ENCODE data around the gene GPANK1. TPM values are rescaled to one million over a fixed set of nuclear protein-coding genes. Genes with fewer than 3 reads are reported as not detected.

The GPANK1 gene
- total and polyA plus RNA-seq, 2 donors from 2014 or later: 17.7 to 28.6 TPM

GRCh38 chr6:31681135-31681671 is 16.4 kb upstream of the GPANK1 start:
- H3K27me3 ChIP-seq (ENCODE audit: control insufficient read depth, insufficient read depth, low read length): no peaks in the 10 kb centered on the region
- H3K9ac ChIP-seq (ENCODE audit: low read length in 3 of 3): peak overlapping the region; percentile 51 to 81 (median 57)
- DNase-seq: peak; percentile 73 to 93 (median 84)
- H3K4me3 ChIP-seq (ENCODE audit: low read length in 3 of 3): peak overlapping the region; percentile 61 to 76 (median 71)
- FAIRE-seq: no peak
- H3K27ac ChIP-seq (ENCODE audit: low read depth in 2 of 2, low read length in 2 of 2): peak overlapping the region; percentile 76
- peak; percentile 4 for TF ChIP-seq CTCF (IDR thresholded peaks at IDR 0.05; ENCODE audit: borderline replicate concordance, extremely low read depth, insufficient read depth)
- H3K36me3 ChIP-seq (ENCODE audit: control insufficient read depth in 2 of 3, insufficient read depth in 3 of 3, low read length in 3 of 3): no peaks in the 10 kb centered on the region
- intact Hi-C loops (cut with DNase I): no loop called here
- H3K4me1 ChIP-seq (ENCODE audit: control insufficient read depth in 2 of 3, insufficient read depth in 2 of 3, low read depth in 1 of 3, low read length in 3 of 3): peaks cover 3 to 8% (median 4%) of the 10 kb centered on the region in 3 donors
- H3K9me3 ChIP-seq (ENCODE audit: control insufficient read depth in 2 of 3, insufficient read depth in 1 of 3, low read length in 3 of 3): no peaks in the 10 kb centered on the region

GRCh38 chr6:31680226-31681134 is 15.7 kb upstream of the GPANK1 start, which contains the start of gene LY6G5C:
Gene LY6G5C, minus strand, starts transcription at chr6:31681067. Its CDS starts 694 bp downstream, at chr6:31680373.
- H3K4me1 ChIP-seq (ENCODE audit: control insufficient read depth in 2 of 3, insufficient read depth in 2 of 3, low read depth in 1 of 3, low read length in 3 of 3): peaks cover 3 to 8% (median 4%) of the 10 kb centered on the region in 3 donors
- peak within 1 kb of the TSS; percentile 61 to 76 (median 71) for H3K4me3 ChIP-seq (ENCODE audit: low read length in 3 of 3)
- H3K9me3 ChIP-seq (ENCODE audit: control insufficient read depth in 2 of 3, insufficient read depth in 1 of 3, low read length in 3 of 3): no peaks in the 10 kb centered on the region
- peak; percentile 83 for TF ChIP-seq CTCF (IDR thresholded peaks at IDR 0.05; ENCODE audit: borderline replicate concordance, extremely low read depth, insufficient read depth)
- peak within 1 kb of the TSS; percentile 51 to 81 (median 57) for H3K9ac ChIP-seq (ENCODE audit: low read length in 3 of 3)
- DNase-seq: peak; percentile 91 to 95 (median 93)
- H3K27me3 ChIP-seq (ENCODE audit: control insufficient read depth, insufficient read depth, low read length): no peaks in the 10 kb centered on the region
- intact Hi-C loops (cut with DNase I): no loop called here
- FAIRE-seq: no peak
- H3K36me3 ChIP-seq (ENCODE audit: control insufficient read depth in 2 of 3, insufficient read depth in 3 of 3, low read length in 3 of 3): no peaks in the 10 kb centered on the region
- peak within 1 kb of the TSS; percentile 76 for H3K27ac ChIP-seq (ENCODE audit: low read depth in 2 of 2, low read length in 2 of 2)

GRCh38 chr6:31677955-31678354 is 13.2 kb upstream of the GPANK1 start:
- DNase-seq: no peak
- Histone ChIP-seq H3K4me1 (ENCODE audit: control insufficient read depth in 2 of 3, insufficient read depth in 2 of 3, low read depth in 1 of 3, low read length in 3 of 3) (peaks cover 3 to 6% (median 4%) of the 10 kb centered on the region in 3 donors), H3K9me3 (ENCODE audit: control insufficient read depth in 2 of 3, insufficient read depth in 1 of 3, low read length in 3 of 3) (no peaks in the 10 kb centered on the region), H3K27ac (ENCODE audit: low read depth in 2 of 2, low read length in 2 of 2) (no peak overlapping the region), H3K36me3 (ENCODE audit: control insufficient read depth in 2 of 3, insufficient read depth in 3 of 3, low read length in 3 of 3) (peaks cover 0 to 2% (median 0%) of the 10 kb centered on the region in 3 donors), H3K27me3 (ENCODE audit: control insufficient read depth, insufficient read depth, low read length) (no peaks in the 10 kb centered on the region), H3K4me3 (ENCODE audit: low read length in 3 of 3) (no peak overlapping the region), H3K9ac (ENCODE audit: low read length in 3 of 3) (no peak overlapping the region)
- no peak for TF ChIP-seq CTCF (IDR thresholded peaks at IDR 0.05; ENCODE audit: borderline replicate concordance, extremely low read depth, insufficient read depth)
- no peak for FAIRE-seq
- intact Hi-C loops (cut with DNase I): no loop called here
